Neuronal stem cell (in vitro differentiated cells): Measurements from ENCODE around the gene CHST9.
A peak's percentile ranks its signal among the peaks of the same experiment; 100 is the strongest.

Source experiments
- DNase-seq: peaks from one replicate; pipeline ENCODE4 v3.0.0-alpha.2; 2013; ENCODE audit warnings: low spot score
- H2AFZ ChIP-seq: one replicate; pipeline ENCODE4 v1.6.1; 2013; ENCODE audit warnings: mild to moderate bottlenecking, low read length, inconsistent platforms
- H2AK5ac ChIP-seq: 2 replicates; pipeline ENCODE4 v1.6.1; 2013; ENCODE audit warnings: low read depth, mild to moderate bottlenecking, inconsistent platforms, low read length, moderate library complexity, mixed read lengths
- H2BK120ac ChIP-seq: 2 replicates; pipeline ENCODE4 v1.6.1; 2013; ENCODE audit warnings: low read depth, mild to moderate bottlenecking, inconsistent platforms, low read length, moderate library complexity, mixed read lengths
- H2BK12ac ChIP-seq: one replicate; pipeline ENCODE4 v1.6.1; 2013; ENCODE audit warnings: low read length, inconsistent platforms
- H2BK15ac ChIP-seq: 2 replicates; pipeline ENCODE4 v1.6.1; 2013; ENCODE audit warnings: mild to moderate bottlenecking, low read length, inconsistent platforms, mixed read lengths
- H2BK5ac ChIP-seq: one replicate; pipeline ENCODE4 v1.6.1; 2013; ENCODE audit warnings: inconsistent platforms, mild to moderate bottlenecking, low read length, moderate library complexity
- H3K14ac ChIP-seq: one replicate; pipeline ENCODE4 v1.6.1; 2013; ENCODE audit warnings: low read length, inconsistent platforms
- H3K18ac ChIP-seq: 2 replicates; pipeline ENCODE4 v1.6.1; 2013; ENCODE audit warnings: low read length, inconsistent platforms
- H3K23ac ChIP-seq: 2 replicates; pipeline ENCODE4 v1.6.1; 2013; ENCODE audit warnings: low read depth, mild to moderate bottlenecking, mixed read lengths, low read length, inconsistent platforms; ENCODE audit not compliant: poor library complexity
- H3K27ac ChIP-seq: replicated peaks from 3 replicates; pipeline ENCODE4 v1.5.1; 2013; ENCODE audit warnings: low read length, inconsistent platforms
- H3K27me3 ChIP-seq, 3 experiments: 2 replicates each; pipeline ENCODE4 v1.6.1; 2013; ENCODE audit warnings: low read length in 3 of 3, mild to moderate bottlenecking in 2 of 3, inconsistent platforms in 1 of 3, low read depth in 1 of 3, mixed read lengths in 1 of 3, moderate library complexity in 1 of 3; ENCODE audit not compliant: control insufficient read depth in 3 of 3, insufficient read depth in 3 of 3
- H3K36me3 ChIP-seq, 2 donors: replicated peaks in 1 of 2; 2 replicates each; pipeline ENCODE4 v1.6.1; 2013; ENCODE audit warnings: low read length in 2 of 2; ENCODE audit not compliant: control insufficient read depth in 2 of 2, insufficient read depth in 2 of 2
- H3K4ac ChIP-seq: 2 replicates; pipeline ENCODE4 v1.6.1; 2013; ENCODE audit warnings: inconsistent platforms, mild to moderate bottlenecking, low read length, moderate library complexity
- H3K4me1 ChIP-seq, 2 donors: 1 replicate in 1 of 2; 2 replicates in 1 of 2; pipeline ENCODE4 v1.6.1; 2013; ENCODE audit warnings: low read length in 2 of 2, low read depth in 1 of 2; ENCODE audit not compliant: control insufficient read depth in 2 of 2, insufficient read depth in 1 of 2
- H3K4me2 ChIP-seq: one replicate; pipeline ENCODE4 v1.6.1; 2013; ENCODE audit warnings: mild to moderate bottlenecking, low read length, inconsistent platforms; ENCODE audit not compliant: insufficient read depth, poor library complexity, severe bottlenecking
- H3K4me3 ChIP-seq, 2 donors: 2 replicates each; pipeline ENCODE4 v1.5.1; 2013; ENCODE audit warnings: low read length in 2 of 2, mild to moderate bottlenecking in 2 of 2, inconsistent platforms in 1 of 2, moderate library complexity in 1 of 2
- H3K79me1 ChIP-seq: one replicate; pipeline ENCODE4 v1.6.1; 2013; ENCODE audit warnings: low read depth, mild to moderate bottlenecking, inconsistent platforms, low read length, moderate library complexity
- H3K9ac ChIP-seq: one replicate; pipeline ENCODE4 v1.6.1; 2013; ENCODE audit warnings: mild to moderate bottlenecking, low read depth, low read length, inconsistent platforms; ENCODE audit not compliant: poor library complexity
- H3K9me3 ChIP-seq, 2 donors: replicated peaks in 1 of 2; 2 replicates each; pipeline versions ENCODE3 to v1.6.1; 2013; ENCODE audit warnings: low read length in 2 of 2, mild to moderate bottlenecking in 2 of 2, inconsistent platforms in 1 of 2, low read depth in 1 of 2, mixed read lengths in 1 of 2, moderate library complexity in 1 of 2; ENCODE audit not compliant: control insufficient read depth in 2 of 2, insufficient read depth in 1 of 2
- H4K8ac ChIP-seq: one replicate; pipeline ENCODE4 v1.6.1; 2013; ENCODE audit warnings: low read depth, mild to moderate bottlenecking, inconsistent platforms, low read length, moderate library complexity
- H4K91ac ChIP-seq: one replicate; pipeline ENCODE4 v1.6.1; 2013; ENCODE audit warnings: low read length, low read depth, mild to moderate bottlenecking, inconsistent platforms; ENCODE audit not compliant: poor library complexity
- WGBS, 2 donors: extraction: QIAGEN DNeasy Blood & Tissue Kit; methylation state at CpG; one replicate each; pipeline ENCODE4 v1.1.7; 2013; ENCODE audit warnings: missing lambda C conversion rate in 2 of 2, mixed read lengths in 1 of 2; ENCODE audit not compliant: insufficient read length in 2 of 2, insufficient replicate concordance in 1 of 2; ENCODE audit errors: extremely low coverage in 2 of 2; 5-methylcytosine and 5-hydroxymethylcytosine counted together

The CHST9 gene

DNA sequence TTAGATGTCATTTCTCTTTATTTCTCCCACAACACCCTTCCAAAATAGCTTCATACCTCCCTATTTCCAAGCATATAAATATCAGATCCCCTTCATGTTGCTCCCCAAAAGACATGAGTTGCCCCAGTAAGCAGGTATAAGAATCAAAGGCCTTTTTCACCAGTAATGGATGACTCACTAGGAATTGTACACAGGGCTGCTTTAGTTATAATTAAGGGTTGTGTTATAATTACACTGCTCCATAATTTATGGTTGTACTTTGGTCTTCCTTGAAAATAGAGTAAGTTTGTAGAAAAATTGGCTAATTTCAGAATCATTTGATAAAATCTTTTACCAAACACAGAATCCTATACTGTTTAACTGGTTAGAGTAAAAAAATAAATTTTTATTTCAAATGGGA, 310.8 kb downstream of the CHST9 start:
- Histone ChIP-seq H3K23ac (no peak overlapping the region), H3K9me3 (no peaks in the 10 kb centered on the region), H2AFZ (no peak overlapping the region), H3K14ac (no peak overlapping the region), H2AK5ac (no peak overlapping the region), H3K4me1 (peaks cover 0 to 3% of the 10 kb centered on the region in 2 donors), H3K79me1 (no peaks in the 10 kb centered on the region), H3K4me2 (no peak overlapping the region), H3K36me3 (no peaks in the 10 kb centered on the region), H3K27ac (no peak overlapping the region), H2BK120ac (no peak overlapping the region), H3K4me3 (no peak overlapping the region), H3K9ac (no peak overlapping the region), H3K27me3 (no peaks in the 10 kb centered on the region), H2BK12ac (no peak overlapping the region), H4K91ac (no peak overlapping the region), H2BK15ac (no peak overlapping the region), H3K4ac (no peak overlapping the region), H2BK5ac (no peak overlapping the region), H3K18ac (no peak overlapping the region), H4K8ac (no peak overlapping the region)
- DNase-seq = no peak

DNA sequence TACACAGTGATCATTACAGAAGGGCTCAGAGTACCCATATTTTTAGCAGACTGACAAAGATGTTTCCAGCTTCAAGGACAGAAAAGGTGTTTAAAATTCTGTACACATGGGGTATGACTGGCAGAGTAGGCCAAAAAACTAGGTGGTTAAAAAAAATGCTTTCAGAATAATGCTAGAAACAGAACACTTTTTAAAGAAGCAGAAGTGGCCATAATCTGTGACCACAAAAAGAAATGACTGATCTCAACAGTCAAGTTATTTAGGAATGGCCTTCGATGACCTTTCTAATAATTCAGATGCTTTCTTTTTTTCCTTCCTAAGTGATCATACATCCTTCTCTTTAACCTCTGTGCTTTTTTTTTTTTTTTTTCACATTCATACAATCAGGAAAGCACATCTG, 315.5 kb downstream of the CHST9 start:
- no peaks in the 10 kb centered on the region for H3K27me3 ChIP-seq
- no peak overlapping the region for H4K8ac ChIP-seq
- no peaks in the 10 kb centered on the region for H3K36me3 ChIP-seq
- H3K4me2 ChIP-seq = no peak overlapping the region
- H3K18ac ChIP-seq = no peak overlapping the region
- no peak overlapping the region for H2BK12ac ChIP-seq
- no peak overlapping the region for H2AFZ ChIP-seq
- DNase-seq = no peak
- H3K9ac ChIP-seq = no peak overlapping the region
- no peak overlapping the region for H2AK5ac ChIP-seq
- no peak overlapping the region for H3K27ac ChIP-seq
- H2BK120ac ChIP-seq = no peak overlapping the region
- no peak overlapping the region for H4K91ac ChIP-seq
- no peak overlapping the region for H3K23ac ChIP-seq
- no peak overlapping the region for H2BK5ac ChIP-seq
- H3K79me1 ChIP-seq = no peaks in the 10 kb centered on the region
- H3K4ac ChIP-seq = no peak overlapping the region
- WGBS, 2 donors = no CpG with 5 or more reads among the region's 1 CpG
- peaks cover 3 to 13% of the 10 kb centered on the region in 2 donors for H3K4me1 ChIP-seq
- H2BK15ac ChIP-seq = no peak overlapping the region
- H3K4me3 ChIP-seq = no peak overlapping the region
- no peak overlapping the region for H3K14ac ChIP-seq
- no peaks in the 10 kb centered on the region for H3K9me3 ChIP-seq

DNA sequence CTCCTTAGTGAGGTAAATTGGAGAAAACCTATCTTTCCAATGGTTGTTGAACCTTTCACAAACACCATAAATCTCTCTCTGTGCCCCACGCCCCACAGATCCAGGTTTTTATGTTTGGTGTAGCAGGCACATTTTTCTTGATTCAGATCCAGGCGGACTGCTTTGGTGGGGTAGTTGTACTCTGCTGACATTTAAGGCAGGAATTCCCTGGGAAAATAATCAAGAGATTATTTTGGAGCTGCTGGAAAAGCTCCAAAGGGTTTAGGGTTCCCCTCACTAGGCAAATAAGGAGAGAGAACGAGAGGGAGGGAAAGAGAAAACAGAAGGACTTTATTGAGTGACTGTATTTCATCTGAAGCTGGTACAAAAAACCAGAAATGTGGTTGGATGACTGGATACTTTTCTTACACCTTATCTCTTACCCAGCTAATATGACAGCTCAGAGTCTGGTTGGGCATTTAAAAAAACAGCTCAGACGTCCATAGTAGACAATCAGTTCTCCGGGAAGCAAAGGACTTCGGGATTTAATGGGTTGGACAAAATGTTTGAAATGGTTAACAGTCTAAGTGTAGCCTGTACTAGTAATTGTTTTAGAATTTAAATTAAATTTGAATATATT, 316.0 kb downstream of the CHST9 start:
- H3K79me1 ChIP-seq = no peaks in the 10 kb centered on the region
- H3K14ac ChIP-seq = no peak overlapping the region
- H3K23ac ChIP-seq = no peak overlapping the region
- no peaks in the 10 kb centered on the region for H3K36me3 ChIP-seq
- DNase-seq = no peak
- H2AFZ ChIP-seq = peak overlapping the region; percentile 15
- H3K4me2 ChIP-seq = no peak overlapping the region
- WGBS, 2 donors = no CpG with 5 or more reads among the region's 6 CpGs
- H2AK5ac ChIP-seq = no peak overlapping the region
- no peaks in the 10 kb centered on the region for H3K9me3 ChIP-seq
- H3K4me3 ChIP-seq = no peak overlapping the region
- H2BK120ac ChIP-seq = no peak overlapping the region
- H4K91ac ChIP-seq = no peak overlapping the region
- H3K9ac ChIP-seq = no peak overlapping the region
- H2BK5ac ChIP-seq = no peak overlapping the region
- no peak overlapping the region for H2BK15ac ChIP-seq
- no peak overlapping the region for H3K18ac ChIP-seq
- H4K8ac ChIP-seq = no peak overlapping the region
- H2BK12ac ChIP-seq = no peak overlapping the region
- H3K27ac ChIP-seq = no peak overlapping the region
- peaks cover 0 to 3% (median 0%) of the 10 kb centered on the region in 3 experiments for H3K27me3 ChIP-seq
- H3K4ac ChIP-seq = no peak overlapping the region
- H3K4me1 ChIP-seq = peaks cover 6 to 17% of the 10 kb centered on the region in 2 donors

- peaks cover 0 to 14% (median 2%) of the 10 kb centered on the region in 3 experiments for H3K27me3 ChIP-seq
- H3K36me3 ChIP-seq = no peaks in the 10 kb centered on the region
- no peak overlapping the region for H4K8ac ChIP-seq
- no peak overlapping the region for H3K18ac ChIP-seq
- H2BK15ac ChIP-seq = no peak overlapping the region
- H4K91ac ChIP-seq = no peak overlapping the region
- H3K27ac ChIP-seq = no peak overlapping the region
- no peak overlapping the region for H2BK5ac ChIP-seq
- WGBS, 2 donors = no CpG with 5 or more reads among the region's 4 CpGs
- no peak overlapping the region for H3K4me2 ChIP-seq
- no peak overlapping the region for H3K23ac ChIP-seq
- H3K9me3 ChIP-seq = no peaks in the 10 kb centered on the region
- no peak overlapping the region for H3K9ac ChIP-seq
- no peak for DNase-seq
- H3K79me1 ChIP-seq = no peaks in the 10 kb centered on the region
- H3K4me3 ChIP-seq = no peak overlapping the region
- peaks cover 10 to 17% of the 10 kb centered on the region in 2 donors for H3K4me1 ChIP-seq
- peak overlapping the region; percentile 53 for H2AFZ ChIP-seq
- no peak overlapping the region for H3K14ac ChIP-seq
- no peak overlapping the region for H3K4ac ChIP-seq
- no peak overlapping the region for H2BK12ac ChIP-seq
- no peak overlapping the region for H2BK120ac ChIP-seq
- no peak overlapping the region for H2AK5ac ChIP-seq
Observed at GRCh38 chr18:26867471-26867870, 317.6 kb downstream of the CHST9 start.
